HEK293 (cell line): Measurements from ENCODE around the gene C16orf86.

Source experiments
- CTCF ChIP-seq: fragments of 450-650 bp; formaldehyde crosslinking; IDR thresholded peaks from 2 replicates; pipeline ENCODE4 v1.5.1; 2016; ENCODE audit warnings: missing biosample characterization, missing genetic modification characterization
- PRDM1 ChIP-seq: fragments of 450-650 bp; formaldehyde crosslinking; IDR thresholded peaks from 2 replicates; pipeline ENCODE4; 2016; ENCODE audit warnings: missing biosample characterization, missing genetic modification characterization
- REST ChIP-seq: fragments of 450-650 bp; formaldehyde crosslinking; IDR thresholded peaks from 2 replicates; pipeline ENCODE4 v1.5.1; 2016; ENCODE audit warnings: missing biosample characterization, missing genetic modification characterization

GRCh38 chr16:67656344-67657016, 10.1 kb upstream of the C16orf86 start:
- no peak for TF ChIP-seq REST (tag by site-specific recombination)
- no peak for TF ChIP-seq PRDM1 (tag by site-specific recombination)
- no peak for TF ChIP-seq CTCF (tag by site-specific recombination)
